22Rv1 (cell line): ENCODE data around the gene AICDA.

Source experiments
- H3K27ac ChIP-seq: fragments of 450-650 bp; 2 replicates; pipeline ENCODE4 v1.5.1; 2017
- ZFX ChIP-seq: fragments of 450-650 bp; IDR thresholded peaks from 2 replicates; pipeline ENCODE4 v1.6.1; 2017; ENCODE audit warnings: antibody characterized with exemption, borderline replicate concordance
- TF ChIP-seq, protein P1 (sequence below): fragments of 450-650 bp; IDR thresholded peaks from 2 replicates; pipeline ENCODE4 v1.5.1; 2017; ENCODE audit warnings: mild to moderate bottlenecking

AICDA gene

GRCh38 chr12:8553088-8553627 lies 59.5 kb downstream of the AICDA start:
- H3K27ac ChIP-seq: no peak overlapping the region

More at GRCh38 chr12:8553088-8553627, 59.5 kb downstream of the AICDA start:
- TF ChIP-seq ZFX: no peak
- TF ChIP-seq, protein P1, sequence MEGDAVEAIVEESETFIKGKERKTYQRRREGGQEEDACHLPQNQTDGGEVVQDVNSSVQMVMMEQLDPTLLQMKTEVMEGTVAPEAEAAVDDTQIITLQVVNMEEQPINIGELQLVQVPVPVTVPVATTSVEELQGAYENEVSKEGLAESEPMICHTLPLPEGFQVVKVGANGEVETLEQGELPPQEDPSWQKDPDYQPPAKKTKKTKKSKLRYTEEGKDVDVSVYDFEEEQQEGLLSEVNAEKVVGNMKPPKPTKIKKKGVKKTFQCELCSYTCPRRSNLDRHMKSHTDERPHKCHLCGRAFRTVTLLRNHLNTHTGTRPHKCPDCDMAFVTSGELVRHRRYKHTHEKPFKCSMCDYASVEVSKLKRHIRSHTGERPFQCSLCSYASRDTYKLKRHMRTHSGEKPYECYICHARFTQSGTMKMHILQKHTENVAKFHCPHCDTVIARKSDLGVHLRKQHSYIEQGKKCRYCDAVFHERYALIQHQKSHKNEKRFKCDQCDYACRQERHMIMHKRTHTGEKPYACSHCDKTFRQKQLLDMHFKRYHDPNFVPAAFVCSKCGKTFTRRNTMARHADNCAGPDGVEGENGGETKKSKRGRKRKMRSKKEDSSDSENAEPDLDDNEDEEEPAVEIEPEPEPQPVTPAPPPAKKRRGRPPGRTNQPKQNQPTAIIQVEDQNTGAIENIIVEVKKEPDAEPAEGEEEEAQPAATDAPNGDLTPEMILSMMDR: peak; percentile 25; the same call in 1 of the 2 replicates
